Activated CD4-positive, alpha-beta T cell treated with anti-CD3 and anti-CD28 coated beads, Interleukin-2, amount 10 ng/mL, durations not matched to agents 24 days and 14 days (primary cell): ENCODE measurements around the gene ZFP90. TPM values are rescaled to one million over a fixed set of nuclear protein-coding genes. Genes with fewer than 3 reads are reported as not detected.

Experiments
- total RNA-seq: library from RNA; stranded (reverse); gene quantifications from 2 replicates; pipeline ENCODE4 v1.2.3, GENCODE V29; 2022

ZFP90 gene
- total RNA-seq, 1 donor from 2014 or later = 20.2 TPM

Other genes starting within 250 kb of the ZFP90 start
- 22.3 and 27.1 TPM in 2 replicates for gene SLC7A6OS, start 228.3 kb upstream of the ZFP90 start, total RNA-seq
- gene PRMT7, start 228.3 kb upstream of the ZFP90 start, total RNA-seq = 69.7 and 72.2 TPM in 2 replicates
- 0.09 and 0.40 TPM in 2 replicates for gene SMPD3, start 90.8 kb upstream of the ZFP90 start, total RNA-seq
- gene CDH3, start 106.0 kb downstream of the ZFP90 start, total RNA-seq = 0.19 and 0.37 TPM in 2 replicates
- 1.4 and 1.5 TPM in 2 replicates for gene CDH1, start 198.0 kb downstream of the ZFP90 start, total RNA-seq